Measurements from ENCODE around the gene RAP1GAP.

Gene RAP1GAP

DNA sequence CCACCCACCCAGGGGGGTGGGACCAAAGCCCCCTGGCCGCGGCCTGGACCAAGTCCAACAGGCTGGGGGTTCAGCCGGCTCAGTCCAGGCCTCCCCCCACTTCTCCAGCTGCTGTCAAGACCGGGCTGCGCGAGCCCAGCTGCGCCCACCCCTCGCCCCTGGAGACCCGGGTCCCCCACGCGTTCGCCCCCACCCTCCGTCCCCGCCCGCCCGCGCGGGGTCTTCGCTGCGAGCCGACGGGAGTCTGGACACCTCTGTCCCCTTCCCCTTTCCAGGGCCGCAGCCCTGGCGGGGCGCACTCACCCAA, 253 bp downstream of the RAP1GAP start:
- Histone ChIP-seq H3K27me3 (ENCODE audit: insufficient read depth, low read depth, severe bottlenecking) (no peaks in the 10 kb centered on the region), H3K4me3 (ENCODE audit: low read depth, low read length) (peak overlapping the region; percentile 51), H3K27ac (peak overlapping the region; percentile 51), H3K36me3 (peaks cover 5% of the 10 kb centered on the region), H3K9me3 (ENCODE audit: severe bottlenecking) (no peaks in the 10 kb centered on the region)
- no peak for DNase-seq
- TF ChIP-seq, protein P1, sequence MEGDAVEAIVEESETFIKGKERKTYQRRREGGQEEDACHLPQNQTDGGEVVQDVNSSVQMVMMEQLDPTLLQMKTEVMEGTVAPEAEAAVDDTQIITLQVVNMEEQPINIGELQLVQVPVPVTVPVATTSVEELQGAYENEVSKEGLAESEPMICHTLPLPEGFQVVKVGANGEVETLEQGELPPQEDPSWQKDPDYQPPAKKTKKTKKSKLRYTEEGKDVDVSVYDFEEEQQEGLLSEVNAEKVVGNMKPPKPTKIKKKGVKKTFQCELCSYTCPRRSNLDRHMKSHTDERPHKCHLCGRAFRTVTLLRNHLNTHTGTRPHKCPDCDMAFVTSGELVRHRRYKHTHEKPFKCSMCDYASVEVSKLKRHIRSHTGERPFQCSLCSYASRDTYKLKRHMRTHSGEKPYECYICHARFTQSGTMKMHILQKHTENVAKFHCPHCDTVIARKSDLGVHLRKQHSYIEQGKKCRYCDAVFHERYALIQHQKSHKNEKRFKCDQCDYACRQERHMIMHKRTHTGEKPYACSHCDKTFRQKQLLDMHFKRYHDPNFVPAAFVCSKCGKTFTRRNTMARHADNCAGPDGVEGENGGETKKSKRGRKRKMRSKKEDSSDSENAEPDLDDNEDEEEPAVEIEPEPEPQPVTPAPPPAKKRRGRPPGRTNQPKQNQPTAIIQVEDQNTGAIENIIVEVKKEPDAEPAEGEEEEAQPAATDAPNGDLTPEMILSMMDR (IDR thresholded peaks at IDR 0.05; ENCODE audit: low read depth, low read length): no peak

DNA sequence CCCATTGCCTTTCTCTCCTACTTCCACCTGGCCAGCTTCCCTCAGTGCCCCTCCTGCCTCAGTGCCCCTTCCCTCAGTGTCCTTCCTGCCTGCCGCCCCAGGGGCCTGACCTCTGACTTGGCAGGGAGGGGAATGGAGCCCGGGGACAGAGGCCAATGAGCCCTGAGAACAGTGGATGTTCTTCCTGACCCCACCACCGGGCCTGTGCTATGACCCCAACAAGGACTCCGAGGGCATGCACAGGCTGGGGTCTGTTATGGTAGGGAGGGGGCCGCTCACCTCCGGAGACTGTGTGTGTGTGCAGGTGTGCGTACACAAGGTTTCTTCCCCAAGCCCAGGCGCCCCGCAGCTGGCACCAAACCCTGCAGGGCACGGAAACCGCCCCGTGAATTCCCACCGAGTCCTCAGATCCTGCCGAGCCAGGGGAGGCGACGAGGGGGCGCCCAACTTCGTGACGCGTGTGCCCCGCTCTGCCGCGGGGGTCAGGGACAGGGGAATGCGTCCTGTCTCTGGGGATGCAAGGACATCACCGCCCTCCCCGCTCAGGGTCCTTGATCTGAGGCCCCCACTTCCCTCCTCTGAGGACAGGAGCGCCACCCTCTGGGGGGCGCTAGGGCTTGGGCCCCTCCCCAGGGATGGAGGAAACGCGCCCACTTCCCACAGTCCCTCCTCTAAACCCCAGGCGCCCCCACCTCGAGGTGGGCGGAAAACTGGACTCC, 766 bp downstream of the RAP1GAP start:
- DNase-seq: no peak
- no peaks in the 10 kb centered on the region for H3K9me3 ChIP-seq (ENCODE audit: severe bottlenecking)
- no peaks in the 10 kb centered on the region for H3K27me3 ChIP-seq (ENCODE audit: insufficient read depth, low read depth, severe bottlenecking)
- H3K27ac ChIP-seq: no peak overlapping the region; the same call in 1 of the 2 replicates
- TF ChIP-seq, protein P1 (IDR thresholded peaks at IDR 0.05; ENCODE audit: low read depth, low read length): peak; percentile 42; the same call in 1 of the 2 replicates
- peaks cover 5% of the 10 kb centered on the region for H3K36me3 ChIP-seq
- peak overlapping the region; percentile 51 for H3K4me3 ChIP-seq (ENCODE audit: low read depth, low read length)

DNA sequence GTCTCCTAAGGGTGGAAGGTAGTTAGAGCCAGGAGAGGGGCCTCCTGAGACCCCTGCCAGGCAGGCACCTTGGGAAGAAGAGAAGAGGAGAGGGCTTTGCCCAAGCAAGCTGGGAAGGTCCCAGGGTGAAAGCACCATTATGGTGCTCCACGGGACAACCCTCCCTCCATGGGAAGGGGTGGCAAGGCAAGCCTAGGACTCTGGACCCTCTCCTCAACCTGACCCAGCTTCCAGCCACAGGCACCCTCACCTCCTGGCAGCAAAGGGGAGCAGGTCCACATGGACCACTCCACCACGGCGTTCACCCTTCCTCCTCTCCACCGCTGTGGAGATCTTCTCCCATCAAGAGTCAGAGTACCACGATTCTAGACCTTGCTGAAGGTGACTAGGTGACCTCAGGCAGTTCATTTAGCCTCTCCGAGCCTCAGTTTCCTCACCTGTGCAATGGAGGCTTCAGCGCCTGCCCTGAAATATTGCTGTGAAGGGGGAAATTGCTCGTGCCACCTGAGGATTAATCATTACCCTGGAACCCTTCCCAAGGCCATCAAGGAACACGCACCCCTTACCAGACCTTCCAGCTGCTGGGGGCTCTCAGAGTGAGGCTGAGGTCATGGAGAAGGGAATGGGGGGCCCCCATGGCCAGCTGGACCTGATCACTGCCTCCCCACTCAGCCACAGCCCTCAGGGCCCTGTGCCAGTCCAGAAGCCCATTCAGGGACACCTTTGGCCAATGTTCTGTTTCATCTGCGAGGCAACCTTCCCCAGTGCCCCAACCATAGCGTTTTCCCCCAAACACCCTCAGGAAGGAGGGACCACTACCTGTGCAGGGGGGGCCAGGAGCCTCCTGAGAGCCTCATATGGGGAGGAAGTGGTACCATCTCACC, 1.6 kb downstream of the RAP1GAP start:
- no peak for DNase-seq
- TF ChIP-seq, protein P1 (IDR thresholded peaks at IDR 0.05; ENCODE audit: low read depth, low read length): no peak
- Histone ChIP-seq H3K36me3 (peaks cover 5% of the 10 kb centered on the region), H3K27me3 (ENCODE audit: insufficient read depth, low read depth, severe bottlenecking) (no peaks in the 10 kb centered on the region), H3K9me3 (ENCODE audit: severe bottlenecking) (no peaks in the 10 kb centered on the region), H3K4me3 (ENCODE audit: low read depth, low read length) (no peak overlapping the region), H3K27ac (peak overlapping the region; percentile 61)

DNA sequence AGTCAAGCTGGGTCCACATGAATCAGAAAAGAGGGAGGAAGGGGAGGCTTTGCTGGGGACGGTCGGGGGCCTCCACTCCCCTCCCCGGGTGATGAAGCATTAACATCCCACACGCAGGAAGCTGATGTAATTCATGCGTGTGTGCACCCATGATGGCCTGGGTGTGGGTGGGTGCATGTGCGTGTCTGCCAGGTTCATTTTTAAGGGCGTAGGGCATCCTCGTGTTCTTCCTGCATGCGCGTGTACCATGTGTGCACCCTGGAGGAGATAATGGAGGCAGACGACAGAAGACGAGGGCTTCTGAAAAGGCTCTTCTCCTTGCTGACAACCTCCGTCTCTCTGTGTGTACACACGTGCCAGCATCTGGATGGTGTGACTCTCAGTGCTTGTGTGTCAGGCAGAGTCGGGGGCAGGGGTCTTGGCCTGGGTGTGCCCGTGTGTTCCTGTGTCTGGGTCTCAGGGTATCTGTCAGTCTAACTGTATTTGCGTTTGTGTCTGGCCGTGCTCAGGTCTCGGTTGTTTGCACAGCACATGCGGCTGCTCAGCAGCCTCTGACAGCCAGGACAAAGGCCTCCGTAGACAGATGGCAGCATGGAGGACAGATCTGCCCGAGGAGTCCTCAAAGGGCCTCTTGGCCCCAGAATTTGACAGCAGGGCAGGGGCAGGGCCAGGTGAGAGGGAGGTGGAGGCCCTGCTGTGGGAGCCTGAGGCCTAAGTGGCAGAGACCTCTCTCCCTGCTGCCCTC, 2.4 kb downstream of the RAP1GAP start:
- TF ChIP-seq, protein P1 (IDR thresholded peaks at IDR 0.05; ENCODE audit: low read depth, low read length): no peak
- no peak overlapping the region for H3K4me3 ChIP-seq (ENCODE audit: low read depth, low read length)
- no peaks in the 10 kb centered on the region for H3K27me3 ChIP-seq (ENCODE audit: insufficient read depth, low read depth, severe bottlenecking)
- peak; percentile 76 for DNase-seq
- peaks cover 5% of the 10 kb centered on the region for H3K36me3 ChIP-seq
- peak overlapping the region; percentile 61 for H3K27ac ChIP-seq
- no peaks in the 10 kb centered on the region for H3K9me3 ChIP-seq (ENCODE audit: severe bottlenecking)

DNA sequence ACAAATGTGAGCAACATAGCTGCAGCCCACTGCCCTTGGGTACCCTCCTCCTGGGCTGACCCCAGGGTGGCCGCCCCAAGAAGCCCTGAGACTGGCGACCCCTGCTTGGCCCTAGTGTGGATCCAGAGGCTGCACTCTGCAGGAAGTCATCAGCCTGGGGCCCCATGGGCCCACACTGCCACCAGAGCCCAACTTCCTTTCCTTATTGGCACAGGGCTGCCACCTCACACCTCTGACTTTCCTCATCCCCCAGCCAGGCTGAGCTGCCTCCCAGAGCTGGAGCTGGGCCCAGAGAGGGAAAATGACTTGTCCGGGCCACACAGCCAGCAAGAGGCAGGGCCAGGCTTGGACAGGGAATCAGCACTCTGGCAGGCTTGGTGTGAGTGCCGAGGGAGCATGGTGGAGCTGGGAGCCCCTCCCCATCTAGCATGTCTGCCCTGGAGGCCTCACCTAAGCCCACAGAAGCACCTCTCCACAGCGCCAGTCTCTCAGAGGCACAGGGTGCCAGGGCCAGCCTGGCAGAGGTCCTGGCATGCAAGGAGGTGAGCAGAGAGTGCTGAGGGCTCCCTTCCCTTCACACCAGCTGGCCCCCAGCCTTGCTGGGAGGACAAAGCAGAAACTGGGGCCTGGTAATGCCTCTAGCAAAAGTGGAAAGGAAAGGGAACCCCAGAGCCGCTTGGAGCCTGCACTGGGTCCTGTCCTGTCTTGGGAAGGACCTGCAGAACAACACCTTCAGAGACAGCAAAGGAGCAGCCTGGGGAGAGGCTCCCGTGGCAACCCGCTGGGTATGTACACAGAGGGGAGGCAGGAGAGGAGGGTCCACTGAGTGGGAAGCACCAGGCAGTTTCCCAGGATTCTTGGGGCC, 3.2 kb downstream of the RAP1GAP start:
- no peak for DNase-seq
- TF ChIP-seq, protein P1 (IDR thresholded peaks at IDR 0.05; ENCODE audit: low read depth, low read length): no peak
- Histone ChIP-seq H3K27ac (peak overlapping the region; percentile 61), H3K36me3 (peaks cover 5% of the 10 kb centered on the region), H3K9me3 (ENCODE audit: severe bottlenecking) (no peaks in the 10 kb centered on the region), H3K4me3 (ENCODE audit: low read depth, low read length) (no peak overlapping the region), H3K27me3 (ENCODE audit: insufficient read depth, low read depth, severe bottlenecking) (no peaks in the 10 kb centered on the region)

Measured in WERI-Rb-1 (cell line).